Measurements from ENCODE around the gene NUP210L. TPM values are rescaled to one million over a fixed set of nuclear protein-coding genes. Genes with fewer than 3 reads are reported as not detected.

Gene NUP210L
- total and polyA plus RNA-seq, 2 of the 13 experiments (the other 11 are each of a cell fraction or from before 2014, with no cell fraction given) = not detected

GRCh38 chr1:154183046-154183915 is 28.4 kb upstream of the NUP210L start (continued):
- TF ChIP-seq ZNF256 (CRISPR knock-in tag; conservative IDR thresholded peaks at IDR 0.05) = no peak
- TF ChIP-seq BORCS8-MEF2B (CRISPR knock-in tag; IDR thresholded peaks at IDR 0.05) = peak; percentile 91
- TF ChIP-seq ZBTB1 (CRISPR knock-in tag; IDR thresholded peaks at IDR 0.05; ENCODE audit: borderline replicate concordance) = 0 out of 2 replicates have a peak, but pooled peaks have one; percentile 69
- TF ChIP-seq PLSCR1 (CRISPR knock-in tag; IDR thresholded peaks at IDR 0.05; ENCODE audit: borderline replicate concordance) = no peak
- TF ChIP-seq ZNF263 (CRISPR knock-in tag; IDR thresholded peaks at IDR 0.05) = peak; percentile 87; the same call in 1 of the 2 replicates
- no peak; the same call in 1 of the 2 replicates for TF ChIP-seq ZNF670 (CRISPR knock-in tag; IDR thresholded peaks at IDR 0.05; ENCODE audit: borderline replicate concordance)
- no peak; the same call in 1 of the 2 replicates for TF ChIP-seq ZNF230 (CRISPR knock-in tag; IDR thresholded peaks at IDR 0.05)
- peak; percentile 36 for TF ChIP-seq CTCF (CRISPR knock-in tag; IDR thresholded peaks at IDR 0.05)
- no peak for TF ChIP-seq ZBTB33 (CRISPR knock-in tag; IDR thresholded peaks at IDR 0.05)
- TF ChIP-seq ZNF335 (CRISPR knock-in tag; IDR thresholded peaks at IDR 0.05) = peak; percentile 89
- TF ChIP-seq ZNF878 (CRISPR knock-in tag; IDR thresholded peaks at IDR 0.05) = no peak
- no peak for TF ChIP-seq MYPOP (CRISPR knock-in tag; IDR thresholded peaks at IDR 0.05)
- TF ChIP-seq FOXP4 (CRISPR knock-in tag; IDR thresholded peaks at IDR 0.05) = peak; percentile 41; the same call in 1 of the 2 replicates
- TF ChIP-seq ZNF740 (CRISPR knock-in tag; IDR thresholded peaks at IDR 0.05) = no peak
- no peak for TF ChIP-seq NFRKB (IDR thresholded peaks at IDR 0.05)
- 0 out of 2 replicates have a peak, but pooled peaks have one; percentile 5 for TF ChIP-seq CERS6 (CRISPR knock-in tag; IDR thresholded peaks at IDR 0.05)

All from HepG2 (cell line).